ENCODE results near the gene MAGI2.

Gene MAGI2

DNA sequence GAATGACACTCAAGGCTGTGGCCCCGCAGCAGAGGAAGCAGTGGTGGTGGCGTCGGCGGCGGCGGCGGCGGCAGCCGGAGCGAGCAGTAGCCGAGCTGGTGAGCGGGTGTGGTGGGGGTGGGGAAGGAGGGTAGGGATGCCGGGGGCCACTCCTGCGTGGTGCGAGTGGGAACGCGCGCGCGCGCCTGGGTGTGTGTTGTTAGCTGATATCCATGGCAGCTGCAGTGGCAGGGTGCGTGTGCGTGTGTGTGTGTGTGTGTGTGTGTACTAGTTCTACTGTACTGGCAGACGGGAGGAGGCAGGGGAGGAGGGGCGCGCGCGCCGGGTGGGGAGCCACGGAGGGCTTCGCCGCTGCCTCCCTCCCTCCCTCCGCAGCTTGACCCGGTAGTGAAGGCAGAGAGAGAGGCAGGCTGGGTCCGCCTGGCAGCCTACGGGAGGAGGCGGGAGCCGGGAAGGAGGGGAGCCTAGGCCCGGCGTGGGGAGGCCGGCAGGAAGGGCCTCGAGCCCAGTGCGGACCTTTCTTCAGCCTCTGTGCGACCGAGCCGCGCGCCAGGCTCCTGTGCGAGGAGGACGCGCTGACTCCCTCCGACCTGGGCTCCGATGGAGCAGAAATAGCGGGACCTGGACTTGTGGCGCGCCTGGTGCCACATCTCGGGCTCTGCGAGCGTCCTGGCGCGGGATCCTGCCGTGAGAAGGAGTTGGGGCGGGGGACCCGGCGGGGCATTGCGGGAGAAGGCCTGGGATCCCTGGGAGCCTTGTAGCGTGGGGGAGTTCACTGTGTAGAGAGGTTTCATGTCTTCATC lies at the start of gene MAGI2:
Gene MAGI2 (minus strand): TSS at position 110 of the 803 bp plus-strand sequence. CDS start 347 bp downstream, outside the sequence.
- no peak for DNase-seq (ENCODE audit: low read depth, low spot score)

- DNase-seq (ENCODE audit: low read depth, low spot score) = no peak
Observed at GRCh38 chr7:79502151-79502550, 48.7 kb upstream of the MAGI2 start.

GRCh38 chr7:79500759-79501158 lies 47.3 kb upstream of the MAGI2 start:
- DNase-seq (ENCODE audit: low read depth, low spot score) = no peak

- no peak for DNase-seq (ENCODE audit: low read depth, low spot score)
Observed at GRCh38 chr7:79497728-79498127, 44.3 kb upstream of the MAGI2 start.

- DNase-seq (ENCODE audit: low read depth, low spot score) = no peak
Observed at GRCh38 chr7:79495544-79496272, 42.2 kb upstream of the MAGI2 start.

DNA sequence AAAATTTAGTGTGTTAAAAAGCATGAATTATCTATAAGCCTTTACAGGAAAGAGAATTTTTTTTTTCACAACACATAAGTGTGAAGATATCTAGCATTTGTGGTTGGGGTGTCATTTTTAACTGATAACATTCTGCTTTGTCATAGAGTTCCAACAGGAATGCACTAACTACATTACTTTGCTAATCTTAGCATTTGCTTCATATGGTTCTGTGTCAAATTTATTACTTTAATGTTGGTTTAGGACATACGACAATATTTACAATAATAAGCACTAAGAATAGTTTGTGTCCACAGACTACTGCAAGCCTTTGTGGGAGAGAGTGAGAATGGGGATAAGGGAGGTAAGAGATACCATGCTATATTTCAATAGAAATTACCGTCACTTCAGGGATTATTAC lies 40.6 kb upstream of the MAGI2 start:
- no peak for DNase-seq (ENCODE audit: low read depth, low spot score)

GRCh38 chr7:79489371-79489770 lies 35.9 kb upstream of the MAGI2 start:
- no peak for DNase-seq (ENCODE audit: low read depth, low spot score)

- DNase-seq (ENCODE audit: low read depth, low spot score) = no peak
Observed at GRCh38 chr7:79478386-79478785, 24.9 kb upstream of the MAGI2 start.

GRCh38 chr7:79475455-79475854 lies 22.0 kb upstream of the MAGI2 start:
- no peak for DNase-seq (ENCODE audit: low read depth, low spot score)

- no peak for DNase-seq (ENCODE audit: low read depth, low spot score)
Observed at GRCh38 chr7:79471699-79472098, 18.2 kb upstream of the MAGI2 start.

GRCh38 chr7:79471283-79471682 lies 17.8 kb upstream of the MAGI2 start:
- no peak for DNase-seq (ENCODE audit: low read depth, low spot score)

DNA sequence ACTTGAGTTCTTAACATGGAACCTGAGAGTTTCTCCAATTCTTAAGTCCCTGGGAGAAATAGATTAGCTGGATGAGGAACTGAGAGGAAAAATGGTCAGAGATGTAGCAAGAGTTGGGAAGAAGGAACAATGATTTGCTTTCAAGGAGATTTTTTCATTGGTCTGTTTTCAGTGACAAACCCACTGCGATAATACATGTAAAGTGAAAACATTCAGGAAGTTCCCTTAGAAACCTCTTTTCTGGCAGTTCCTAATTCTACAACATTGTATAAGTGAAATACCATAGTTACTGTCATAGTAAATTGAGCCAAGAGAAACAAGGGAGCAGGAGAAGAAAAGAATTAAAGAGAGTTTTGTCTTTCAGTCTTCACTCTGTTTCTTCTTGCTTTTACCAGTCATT lies 12.1 kb upstream of the MAGI2 start:
- DNase-seq (ENCODE audit: low read depth, low spot score) = no peak

- DNase-seq (ENCODE audit: low read depth, low spot score) = no peak
Observed at GRCh38 chr7:79464051-79464450, 10.6 kb upstream of the MAGI2 start.

- no peak for DNase-seq (ENCODE audit: low read depth, low spot score)
Observed at GRCh38 chr7:79462390-79462789, 8.9 kb upstream of the MAGI2 start.

GRCh38 chr7:79461660-79462059 lies 8.2 kb upstream of the MAGI2 start:
- no peak for DNase-seq (ENCODE audit: low read depth, low spot score)

GRCh38 chr7:79459381-79459780 lies 5.9 kb upstream of the MAGI2 start:
- no peak for DNase-seq (ENCODE audit: low read depth, low spot score)

DNA sequence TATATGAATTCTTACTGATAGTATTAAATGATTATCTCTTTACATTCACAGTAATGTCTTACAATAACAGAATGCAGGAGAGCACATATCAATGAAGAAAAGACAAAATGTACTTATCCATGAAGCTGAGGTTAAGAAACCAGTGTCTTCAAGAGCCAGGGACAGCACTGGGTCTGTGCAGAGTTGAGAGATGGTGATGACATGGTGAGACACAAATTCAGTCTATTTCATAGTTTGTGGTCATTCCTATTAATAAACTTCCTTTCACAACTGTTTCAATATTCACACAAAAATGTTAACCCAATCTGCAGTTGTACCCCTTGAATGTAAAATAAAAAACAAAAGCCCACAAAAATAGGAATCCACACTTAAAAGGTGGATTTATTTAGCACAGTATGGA lies 5.3 kb upstream of the MAGI2 start:
- no peak for DNase-seq (ENCODE audit: low read depth, low spot score)

- no peak for DNase-seq (ENCODE audit: low read depth, low spot score)
Observed at GRCh38 chr7:79455173-79455790, 1.8 kb upstream of the MAGI2 start.

DNA sequence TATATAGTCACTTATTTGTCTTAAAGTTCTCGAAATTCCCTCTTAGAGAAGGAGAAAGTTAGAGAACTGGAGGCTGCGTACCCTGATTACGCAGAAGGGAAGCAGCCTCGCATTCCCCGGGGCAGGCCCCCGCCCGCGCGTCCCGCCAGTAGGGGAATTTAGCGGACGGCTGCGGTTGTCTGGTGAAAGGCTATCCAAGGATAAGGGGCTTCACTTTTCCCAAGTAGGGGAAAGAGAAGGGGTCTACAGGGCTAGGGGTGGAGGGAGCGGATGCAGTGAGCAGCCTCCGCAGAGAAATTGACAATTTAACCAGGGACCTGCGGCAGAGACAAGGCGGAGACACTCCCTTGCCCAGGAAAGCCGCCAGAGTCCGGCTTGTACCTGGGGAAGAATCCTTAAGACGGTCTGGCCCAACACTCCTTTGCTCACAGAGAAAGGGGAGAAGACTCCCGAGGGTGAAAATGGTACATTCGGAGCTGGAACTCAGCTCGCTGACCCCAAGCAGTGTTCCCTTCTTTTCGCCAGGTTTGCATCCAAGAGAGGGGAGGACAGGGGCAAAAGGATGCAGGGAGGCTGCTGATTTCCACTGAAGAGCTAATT lies 994 bp upstream of the MAGI2 start:
- no peak for DNase-seq (ENCODE audit: low read depth, low spot score)

DNA sequence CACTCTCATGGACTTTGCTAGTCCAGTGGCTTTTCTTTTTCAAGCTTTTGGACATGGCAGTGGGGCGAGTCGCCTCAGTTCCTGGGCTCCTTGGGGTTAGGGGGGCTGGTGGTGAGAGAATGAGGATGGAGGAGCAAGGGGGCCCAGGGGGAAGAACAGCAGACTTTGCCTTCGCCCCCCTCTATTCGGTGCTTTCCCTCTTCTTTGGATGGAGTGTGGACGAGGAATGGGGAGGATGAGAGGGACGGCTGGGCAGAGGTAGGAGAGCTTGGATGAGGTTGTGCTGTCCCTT lies 255 bp downstream of the MAGI2 start:
- DNase-seq (ENCODE audit: low read depth, low spot score) = no peak

- no peak for DNase-seq (ENCODE audit: low read depth, low spot score)
Observed at GRCh38 chr7:79452495-79453265, 787 bp downstream of the MAGI2 start.

DNA sequence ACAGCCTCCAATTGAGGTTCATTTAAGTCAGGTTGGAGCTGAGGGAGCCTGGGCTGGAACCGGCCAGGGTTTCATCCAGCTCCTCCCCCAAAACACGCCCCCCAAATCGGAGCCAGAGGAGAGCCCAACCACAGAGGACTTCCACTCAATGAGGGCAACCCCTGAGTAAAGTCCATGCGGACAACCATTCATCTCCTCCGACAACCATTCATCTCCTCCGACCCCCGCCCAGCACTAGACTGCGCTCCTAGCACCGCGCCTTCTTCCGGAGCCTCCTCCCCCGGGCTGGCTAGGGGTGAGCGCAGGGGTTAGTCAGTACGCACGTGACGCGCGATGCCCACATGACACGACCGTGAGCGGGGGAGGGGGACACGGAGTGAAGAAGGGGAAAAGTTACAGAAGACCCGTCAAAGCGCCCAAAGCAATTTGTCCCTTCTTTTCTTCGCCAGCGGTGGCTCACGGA lies 1.4 kb downstream of the MAGI2 start:
- no peak for DNase-seq (ENCODE audit: low read depth, low spot score)
